Hippocampal formation (tissue), 2 donors: Measurements from ENCODE around the gene SLC16A1.
"Not testable (repeated sequence)": the region's sequence is repeated elsewhere in the genome, so short reads cannot be mapped to it uniquely, and the experiment has no call there.

Experiments
- DNase-seq, 2 donors: peaks; one replicate each; lab custom pipeline; 2025; lab: John Stamatoyannopoulos, UW

Gene SLC16A1

GRCh38 chr1:112925015-112925414, 31.0 kb downstream of the SLC16A1 start:
- DNase-seq = no peak

- DNase-seq = no peak
These were observed 32.0 kb downstream of the SLC16A1 start for GRCh38 chr1:112923959-112924349.

GRCh38 chr1:112923234-112923958, 32.6 kb downstream of the SLC16A1 start:
- DNase-seq = no peak

- DNase-seq = no peak
These were observed 44.3 kb downstream of the SLC16A1 start for GRCh38 chr1:112911506-112912220.

GRCh38 chr1:112909847-112910246, 46.1 kb downstream of the SLC16A1 start:
- no peak for DNase-seq

GRCh38 chr1:112906150-112906698, 49.8 kb downstream of the SLC16A1 start:
- peak in 1 of 2 donors; percentile 44 for DNase-seq

- no peak for DNase-seq
These were observed 50.4 kb downstream of the SLC16A1 start for GRCh38 chr1:112905395-112906149.

GRCh38 chr1:112904831-112905261, 51.1 kb downstream of the SLC16A1 start:
- no peak for DNase-seq

- no peak for DNase-seq
These were observed 51.7 kb downstream of the SLC16A1 start for GRCh38 chr1:112904071-112904830.

GRCh38 chr1:112902221-112902620, 53.8 kb downstream of the SLC16A1 start:
- no peak for DNase-seq

- no peak for DNase-seq
These were observed 54.6 kb downstream of the SLC16A1 start for GRCh38 chr1:112901387-112901786.

- no peak for DNase-seq
These were observed 59.2 kb downstream of the SLC16A1 start for GRCh38 chr1:112896783-112897182.

GRCh38 chr1:112894561-112895011, 61.4 kb downstream of the SLC16A1 start:
- no peak for DNase-seq

GRCh38 chr1:112894010-112894292, 62.0 kb downstream of the SLC16A1 start:
- no peak for DNase-seq

- DNase-seq = no peak
These were observed 62.5 kb downstream of the SLC16A1 start for GRCh38 chr1:112893288-112894009.

GRCh38 chr1:112889906-112890305, 66.1 kb downstream of the SLC16A1 start:
- not testable (repeated sequence) for DNase-seq

- no peak for DNase-seq
These were observed 66.8 kb downstream of the SLC16A1 start for GRCh38 chr1:112889052-112889768.

GRCh38 chr1:112888630-112889029, 67.4 kb downstream of the SLC16A1 start:
- DNase-seq = no peak

GRCh38 chr1:112887599-112888283, 68.3 kb downstream of the SLC16A1 start:
- DNase-seq = no peak

- DNase-seq = not testable (repeated sequence)
These were observed 71.0 kb downstream of the SLC16A1 start for GRCh38 chr1:112884996-112885395.
